ENCODE data around the gene CTSG.

DNA sequence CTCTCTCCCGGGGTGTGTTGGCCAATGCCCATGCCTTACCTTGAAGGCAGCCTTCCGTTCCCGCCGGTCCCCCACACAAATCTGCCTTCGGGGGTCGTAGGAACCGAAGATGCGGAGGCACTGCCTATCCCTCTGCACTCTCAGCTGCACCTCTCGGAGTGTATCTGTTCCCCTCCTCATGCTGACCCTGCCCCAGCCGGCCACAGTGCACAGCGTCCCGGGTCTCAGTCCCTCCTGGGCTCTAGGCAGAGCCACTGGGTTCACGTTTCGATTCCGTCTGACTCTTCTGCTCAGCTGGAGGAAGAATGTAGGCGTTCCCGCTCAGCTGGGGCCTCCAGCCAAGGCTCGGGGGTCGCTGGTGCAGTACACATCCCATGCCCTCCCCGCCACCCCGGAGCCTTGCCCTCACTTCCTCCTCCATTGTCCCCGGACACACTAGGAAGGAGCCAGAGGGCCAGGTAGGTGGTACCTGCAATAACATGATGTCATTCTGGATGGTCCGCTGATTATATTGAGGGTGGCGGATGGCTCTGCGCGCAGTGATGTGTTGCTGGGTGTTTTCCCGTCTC is 1.8 kb downstream of the CTSG start:
- TF ChIP-seq, protein P1, sequence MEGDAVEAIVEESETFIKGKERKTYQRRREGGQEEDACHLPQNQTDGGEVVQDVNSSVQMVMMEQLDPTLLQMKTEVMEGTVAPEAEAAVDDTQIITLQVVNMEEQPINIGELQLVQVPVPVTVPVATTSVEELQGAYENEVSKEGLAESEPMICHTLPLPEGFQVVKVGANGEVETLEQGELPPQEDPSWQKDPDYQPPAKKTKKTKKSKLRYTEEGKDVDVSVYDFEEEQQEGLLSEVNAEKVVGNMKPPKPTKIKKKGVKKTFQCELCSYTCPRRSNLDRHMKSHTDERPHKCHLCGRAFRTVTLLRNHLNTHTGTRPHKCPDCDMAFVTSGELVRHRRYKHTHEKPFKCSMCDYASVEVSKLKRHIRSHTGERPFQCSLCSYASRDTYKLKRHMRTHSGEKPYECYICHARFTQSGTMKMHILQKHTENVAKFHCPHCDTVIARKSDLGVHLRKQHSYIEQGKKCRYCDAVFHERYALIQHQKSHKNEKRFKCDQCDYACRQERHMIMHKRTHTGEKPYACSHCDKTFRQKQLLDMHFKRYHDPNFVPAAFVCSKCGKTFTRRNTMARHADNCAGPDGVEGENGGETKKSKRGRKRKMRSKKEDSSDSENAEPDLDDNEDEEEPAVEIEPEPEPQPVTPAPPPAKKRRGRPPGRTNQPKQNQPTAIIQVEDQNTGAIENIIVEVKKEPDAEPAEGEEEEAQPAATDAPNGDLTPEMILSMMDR (IDR thresholded peaks at IDR 0.05): no peak
- no peak for TF ChIP-seq POLR2A (IDR thresholded peaks at IDR 0.05)
